CD4-positive, alpha-beta T cell treated with Interleukin-12 subunit alpha and Interleukin-12 subunit beta, for 1 hour (primary cell): ENCODE measurements around the gene MAST2.
"Not testable (repeated sequence)": the region's sequence is repeated elsewhere in the genome, so short reads cannot be mapped to it uniquely, and the experiment has no call there.

ENCODE experiments used
- DNase-seq: peaks from one replicate; pipeline ENCODE4 v3.0.0-alpha.2; 2020

MAST2 gene

DNA sequence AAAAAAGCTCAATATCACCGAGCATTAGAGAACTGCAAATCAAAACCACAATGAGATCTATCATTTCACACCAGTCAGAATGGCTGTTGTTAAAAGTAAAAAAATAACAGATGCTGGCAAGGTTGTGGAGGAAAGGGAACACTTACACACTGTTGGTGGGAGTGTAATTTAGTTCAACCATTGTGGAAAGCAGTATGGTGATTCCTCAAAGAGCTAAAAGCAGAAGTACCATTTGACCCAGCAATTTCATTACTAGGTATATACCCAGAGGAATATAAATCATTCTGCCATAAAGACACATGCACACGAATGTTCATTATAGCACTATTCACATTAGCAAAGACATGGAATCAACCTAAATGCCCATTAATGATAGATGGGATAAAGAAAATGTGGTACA, 146.1 kb downstream of the MAST2 start:
- not testable (repeated sequence) for DNase-seq

DNA sequence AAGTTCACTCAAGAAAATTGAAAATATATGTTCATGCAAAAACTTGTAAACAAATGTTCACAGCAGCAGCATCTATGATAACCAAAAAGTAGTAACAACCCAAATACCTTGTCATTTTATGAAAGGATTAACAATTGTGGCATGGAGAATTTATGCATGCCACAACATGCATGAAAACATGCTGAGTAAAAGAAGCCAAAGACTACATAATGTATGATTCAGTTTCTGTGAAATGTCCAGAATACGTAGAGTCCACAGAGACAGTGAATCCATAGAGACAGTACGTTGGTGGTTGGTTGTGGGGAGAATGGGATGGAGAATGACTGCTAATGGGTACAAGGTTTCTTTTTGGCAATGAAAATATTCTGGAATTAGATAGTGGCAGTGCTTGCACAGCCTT, 148.7 kb downstream of the MAST2 start:
- DNase-seq, result no peak

GRCh38 chr1:45953934-45954847, 150.8 kb downstream of the MAST2 start:
- no peak for DNase-seq

GRCh38 chr1:45957684-45958083, 154.3 kb downstream of the MAST2 start:
- DNase-seq, result no peak

GRCh38 chr1:45958317-45958716, 154.9 kb downstream of the MAST2 start:
- no peak for DNase-seq

DNA sequence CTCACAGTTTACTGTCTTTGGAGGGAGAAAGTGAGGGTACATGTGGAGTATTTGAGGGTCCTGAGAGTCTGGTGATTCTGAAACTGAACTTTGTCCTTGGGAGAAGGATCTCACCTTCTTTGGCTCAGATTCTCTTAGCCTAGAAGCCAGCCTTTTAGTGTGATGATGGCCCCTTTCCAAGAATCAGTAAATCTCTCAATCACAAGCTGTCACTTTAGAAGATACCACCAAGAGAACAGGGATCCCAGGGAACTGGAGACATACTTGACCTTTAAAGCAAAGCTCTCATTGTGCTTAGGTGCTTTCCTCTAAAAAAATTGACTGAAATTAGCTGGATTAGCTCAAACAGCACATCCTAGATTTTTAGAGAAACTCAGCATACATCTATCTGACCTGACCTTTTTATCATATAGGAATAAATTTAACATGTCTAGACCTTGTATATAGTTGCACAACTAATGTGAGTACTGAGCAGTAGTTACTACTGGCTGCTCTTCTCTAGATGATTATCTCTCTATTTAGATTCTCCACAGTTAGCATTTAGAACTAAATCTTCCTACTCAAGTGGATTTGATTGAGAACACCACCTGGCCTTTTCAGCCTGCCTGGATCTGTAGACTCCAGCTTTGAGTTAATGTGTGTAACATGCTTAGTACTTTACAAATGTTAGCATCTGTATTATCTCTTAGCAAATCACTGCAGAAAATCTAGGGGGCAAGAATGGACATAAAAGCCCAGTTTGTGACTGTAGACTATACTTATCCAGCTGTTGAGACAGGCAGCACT, 157.7 kb downstream of the MAST2 start:
- no peak for DNase-seq

GRCh38 chr1:45961936-45962335, 158.5 kb downstream of the MAST2 start:
- DNase-seq, result not testable (repeated sequence)

DNA sequence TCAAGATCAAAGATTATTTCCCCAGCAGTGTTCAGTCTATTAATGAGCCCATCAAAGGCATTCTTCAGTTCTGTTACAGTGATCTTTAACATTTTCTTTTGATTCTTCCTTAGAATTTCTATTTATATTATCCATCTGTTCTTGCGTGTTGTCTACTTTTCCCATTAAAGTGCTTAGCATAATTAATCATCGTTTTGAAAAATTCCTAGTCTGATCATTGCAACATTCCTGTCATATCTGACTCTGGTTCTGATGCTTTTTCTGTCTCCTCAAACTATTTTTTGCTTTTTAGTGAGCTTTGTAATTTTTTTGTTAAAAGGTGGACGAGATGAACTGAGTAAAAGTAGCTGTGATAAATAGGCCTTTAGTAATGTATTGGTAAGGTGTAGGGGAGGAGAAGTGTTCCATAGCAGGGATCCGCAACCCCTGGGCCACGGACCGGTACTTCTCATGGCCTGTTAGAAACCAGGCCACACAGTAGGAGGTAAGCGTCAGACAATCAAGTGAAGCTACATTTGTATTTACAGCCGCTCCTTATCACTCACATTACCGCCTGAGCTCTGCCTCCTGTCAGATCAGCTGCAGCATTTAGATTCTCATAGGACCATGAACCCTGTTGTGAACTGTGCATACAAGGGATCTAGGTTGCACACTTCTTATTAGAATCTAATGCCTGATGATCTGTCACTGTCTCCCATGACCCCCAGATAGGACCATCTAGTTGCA, 165.7 kb downstream of the MAST2 start:
- DNase-seq, result no peak

- DNase-seq, result no peak
Measured at GRCh38 chr1:45969866-45970265, 166.5 kb downstream of the MAST2 start.

DNA sequence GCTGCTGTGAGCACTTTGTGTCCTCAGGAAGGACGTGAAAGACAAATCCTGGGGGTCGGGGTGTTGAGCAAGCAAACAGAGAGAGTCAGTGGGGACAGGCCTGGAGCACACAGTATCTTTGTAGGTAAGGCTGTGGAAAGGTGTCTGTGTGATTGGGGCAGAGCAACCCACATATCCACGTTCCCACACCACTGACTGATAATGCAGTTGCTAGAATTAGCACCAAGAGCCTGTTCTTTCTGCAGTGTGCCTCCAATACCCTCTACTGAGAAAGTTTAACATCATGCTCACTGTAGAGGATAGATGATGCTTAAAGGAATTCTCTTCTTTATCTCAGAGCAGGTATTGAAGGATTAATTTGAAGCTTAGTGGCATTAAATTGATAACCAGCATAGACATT, 167.9 kb downstream of the MAST2 start:
- DNase-seq, result no peak

- no peak for DNase-seq
Measured at GRCh38 chr1:45971922-45972531, 168.6 kb downstream of the MAST2 start.

GRCh38 chr1:45972621-45973020, 169.2 kb downstream of the MAST2 start:
- DNase-seq, result no peak

DNA sequence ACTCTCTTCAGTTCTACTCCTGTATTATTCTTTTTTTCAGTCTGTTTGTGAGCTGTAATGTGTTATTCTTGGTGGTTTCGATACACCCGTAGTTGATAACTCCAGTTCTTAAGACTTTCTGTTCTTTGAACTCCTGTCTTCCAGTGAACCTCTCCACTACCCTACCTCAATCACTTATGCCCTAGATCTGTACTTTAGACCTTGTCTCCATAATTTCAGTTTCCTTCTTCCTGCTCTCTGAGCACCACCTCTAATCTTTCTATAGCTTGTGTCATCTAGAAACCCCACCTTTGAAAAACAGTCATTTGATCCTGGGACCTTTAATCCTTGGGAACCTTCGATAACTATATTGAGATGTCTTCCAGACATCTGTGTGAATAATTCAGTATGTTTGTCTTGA, 169.7 kb downstream of the MAST2 start:
- DNase-seq, result no peak

DNA sequence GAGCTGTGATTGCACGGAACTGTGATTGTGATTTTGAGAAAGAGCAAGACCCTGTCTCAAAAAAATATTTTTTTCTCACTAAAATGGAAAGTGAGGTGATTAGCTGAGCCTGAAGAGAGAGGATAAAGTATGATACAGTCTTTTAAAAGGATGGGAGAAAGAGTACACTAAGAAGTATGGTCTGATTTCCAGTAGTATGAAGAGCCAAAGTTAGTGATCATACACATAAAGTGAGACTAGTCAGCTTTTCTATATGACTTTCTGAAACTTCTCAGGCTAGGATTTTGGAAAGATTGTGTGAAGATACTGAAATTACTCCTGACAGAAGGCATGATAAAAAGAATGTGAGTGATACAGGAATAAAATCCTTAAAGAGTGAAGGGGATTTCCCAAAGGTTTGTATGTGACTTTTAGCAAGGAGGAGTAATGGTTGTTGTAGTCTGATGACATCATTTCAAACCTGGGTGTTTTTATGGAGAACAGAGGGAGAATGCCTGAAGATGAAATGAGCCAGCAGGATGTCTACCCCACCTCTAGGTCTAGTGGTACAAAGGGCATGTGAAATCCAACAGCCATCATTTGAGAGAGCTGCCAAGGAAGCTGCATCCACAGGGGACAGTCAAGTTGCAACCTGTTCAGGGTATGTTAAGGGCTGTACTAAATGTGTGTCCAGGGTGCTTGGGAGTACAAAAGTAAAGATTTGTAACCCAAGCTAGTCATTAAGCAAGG, 171.3 kb downstream of the MAST2 start:
- DNase-seq, result no peak

DNA sequence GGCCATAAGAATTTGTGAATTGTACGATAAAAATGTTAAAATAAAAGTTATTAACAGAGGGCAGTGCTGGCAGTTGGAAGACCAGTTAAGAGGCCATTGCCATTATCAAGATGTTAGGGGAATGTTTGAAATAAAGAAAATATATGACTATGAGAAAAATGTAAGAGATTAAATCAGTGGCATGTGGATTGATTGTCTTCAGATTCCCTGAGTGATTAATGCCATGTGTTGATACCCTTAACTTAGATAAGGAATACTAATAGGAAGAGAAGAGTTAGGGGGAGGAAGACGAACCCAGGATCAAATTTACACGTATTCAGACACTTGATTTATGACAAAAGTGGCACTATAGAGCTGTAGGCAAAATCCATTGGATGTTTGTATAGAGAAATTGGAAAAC, 173.2 kb downstream of the MAST2 start:
- DNase-seq, result no peak

DNA sequence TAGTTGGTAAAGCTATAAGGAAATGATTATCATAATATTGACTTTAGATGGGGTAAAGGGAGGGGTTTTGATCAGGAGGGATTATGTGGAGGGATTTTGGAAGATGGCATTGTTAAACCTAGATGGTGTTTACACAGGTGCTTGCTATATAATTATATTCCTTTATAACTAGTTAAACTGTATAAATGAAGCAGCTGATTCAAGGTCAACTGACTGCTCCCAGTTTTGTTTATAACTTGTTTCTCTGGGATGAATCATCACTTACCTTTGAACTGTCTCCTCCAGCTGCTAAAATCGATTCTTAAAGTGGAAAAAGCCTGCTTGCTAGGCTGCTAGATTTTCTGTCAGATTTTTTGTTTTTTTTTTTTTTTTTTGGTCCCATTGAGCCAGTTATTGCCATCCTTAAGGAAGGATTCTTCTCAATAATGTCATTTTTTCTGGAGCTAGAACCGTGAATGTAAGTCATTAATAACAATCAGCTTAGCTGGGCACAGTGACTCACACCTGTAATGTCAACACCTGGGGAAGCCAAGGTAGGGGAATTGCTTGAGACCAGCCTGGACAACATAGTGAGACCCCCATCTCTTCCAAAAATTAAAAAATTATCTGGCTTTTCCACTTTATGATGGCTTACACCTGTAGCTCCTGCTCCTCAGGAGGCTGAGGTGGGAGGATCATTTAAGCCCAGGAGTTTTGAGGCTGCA, 175.8 kb downstream of the MAST2 start:
- DNase-seq, result no peak

DNA sequence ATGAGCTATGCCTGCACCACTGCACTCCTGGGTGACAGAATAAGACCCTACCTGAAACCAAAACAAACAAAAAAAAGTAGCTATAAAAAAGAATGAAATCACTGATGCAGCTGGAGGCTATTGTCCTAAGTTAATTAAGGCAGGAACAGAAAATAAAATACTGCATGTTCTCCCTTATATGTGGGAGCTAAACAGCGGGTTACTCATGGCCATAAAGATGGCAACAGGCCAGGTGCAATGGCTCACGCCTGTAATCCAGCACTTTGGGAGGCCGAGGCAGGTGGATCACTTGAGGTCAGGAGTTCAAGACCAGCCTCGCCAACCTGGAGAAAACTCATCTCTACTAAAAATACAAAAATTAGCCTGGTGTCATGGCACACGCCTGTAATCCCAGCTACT, 176.4 kb downstream of the MAST2 start:
- DNase-seq, result no peak

DNA sequence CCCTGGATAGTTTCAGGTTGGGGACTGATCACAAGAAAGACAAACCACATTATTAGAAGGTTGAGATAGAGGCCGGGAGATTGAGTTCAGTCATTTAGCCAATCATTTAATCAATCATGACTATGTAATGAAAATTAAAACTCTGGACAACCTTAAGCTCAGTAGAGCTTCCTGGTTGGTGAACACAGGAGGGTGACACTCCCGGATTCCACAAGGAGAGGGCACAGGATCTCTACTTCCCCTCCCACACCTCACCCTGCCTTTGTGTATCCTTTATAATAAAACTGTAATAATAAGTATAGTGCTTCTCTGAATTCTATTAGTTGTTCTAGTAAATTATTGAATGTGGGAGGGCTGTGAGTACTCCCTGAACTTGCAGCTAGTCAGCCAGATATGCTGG, 178.9 kb downstream of the MAST2 start:
- DNase-seq, result no peak

GRCh38 chr1:45983967-45984366, 180.6 kb downstream of the MAST2 start:
- DNase-seq, result no peak

- DNase-seq, result no peak
Measured at GRCh38 chr1:45987204-45987603, 183.8 kb downstream of the MAST2 start.

DNA sequence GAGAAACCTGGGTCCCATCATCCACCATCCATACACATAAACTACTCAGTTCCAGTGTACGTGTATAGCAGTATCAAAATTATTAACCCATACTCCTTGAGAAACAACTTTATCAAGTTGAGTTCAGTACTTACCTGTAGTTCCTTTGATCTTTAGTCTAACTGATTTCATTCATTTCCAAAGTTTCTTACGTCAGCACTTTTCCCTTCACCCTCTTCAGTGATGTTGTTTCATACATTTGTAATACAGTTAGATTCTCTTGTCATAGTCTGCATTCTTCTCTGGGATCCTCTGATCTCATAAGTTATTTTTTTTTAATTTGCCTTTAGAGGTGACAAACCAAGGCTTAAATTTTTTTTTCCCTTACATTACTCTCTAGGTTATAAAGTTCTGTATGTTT, 185.8 kb downstream of the MAST2 start:
- no peak for DNase-seq

- no peak for DNase-seq
Measured at GRCh38 chr1:45994423-45994822, 191.0 kb downstream of the MAST2 start.
